Stimulated activated CD4-positive, alpha-beta T cell treated with anti-CD3 and anti-CD28 coated beads, Interleukin-15, amount 100 ng/mL, for 1 hour (primary cell): ENCODE data around the gene RILPL1.
"Not testable (repeated sequence)": the region's sequence is repeated elsewhere in the genome, so short reads cannot be mapped to it uniquely, and the experiment has no call there.

Experiments used
- DNase-seq, 2 donors: peaks; one replicate each; pipeline ENCODE4 v3.0.0-alpha.2; 2020; ENCODE audit warnings: low read depth in 1 of 2, low spot score in 1 of 2

RILPL1 gene

DNA sequence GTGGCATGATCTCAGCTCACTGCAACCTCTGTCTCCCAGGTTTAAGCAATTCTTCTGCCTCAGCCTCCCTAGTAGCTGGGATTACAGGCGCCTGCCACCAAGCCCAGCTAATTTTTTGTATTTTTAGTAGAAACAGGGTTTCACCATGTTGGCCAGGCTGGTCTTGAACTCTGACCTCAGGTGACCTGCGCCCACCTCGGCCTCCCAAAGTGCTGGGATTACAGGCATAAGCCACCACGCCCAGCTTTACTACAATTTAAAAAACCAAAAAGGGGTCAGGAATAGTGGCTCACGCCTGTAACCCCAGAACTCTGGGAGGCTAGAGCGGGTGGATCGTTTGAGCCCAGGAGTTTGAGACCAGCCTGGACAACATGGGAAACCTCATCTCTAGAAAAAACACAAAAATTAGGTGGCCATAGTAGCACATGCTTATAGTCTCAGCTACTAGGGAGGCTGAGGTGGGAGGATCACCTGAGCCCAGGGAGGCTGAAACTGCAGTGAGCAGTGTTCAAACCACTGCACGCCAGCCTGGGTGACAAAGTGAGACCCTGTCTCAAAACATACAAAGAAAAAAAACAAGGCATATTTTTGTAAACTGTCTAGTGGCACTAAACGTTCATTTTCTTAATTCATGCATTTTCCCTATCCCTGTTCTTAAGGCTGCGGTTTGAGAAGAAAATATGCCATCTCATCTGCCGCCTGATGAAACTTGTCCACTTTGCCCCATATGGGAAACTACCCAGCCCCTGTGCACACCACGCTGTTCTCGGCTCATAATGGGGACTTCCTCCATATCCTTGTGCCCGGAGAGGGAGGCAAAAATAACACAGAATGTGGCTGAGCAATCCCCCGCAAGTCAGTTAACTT, 101.3 kb downstream of the RILPL1 start:
- not testable (repeated sequence) for DNase-seq

DNA sequence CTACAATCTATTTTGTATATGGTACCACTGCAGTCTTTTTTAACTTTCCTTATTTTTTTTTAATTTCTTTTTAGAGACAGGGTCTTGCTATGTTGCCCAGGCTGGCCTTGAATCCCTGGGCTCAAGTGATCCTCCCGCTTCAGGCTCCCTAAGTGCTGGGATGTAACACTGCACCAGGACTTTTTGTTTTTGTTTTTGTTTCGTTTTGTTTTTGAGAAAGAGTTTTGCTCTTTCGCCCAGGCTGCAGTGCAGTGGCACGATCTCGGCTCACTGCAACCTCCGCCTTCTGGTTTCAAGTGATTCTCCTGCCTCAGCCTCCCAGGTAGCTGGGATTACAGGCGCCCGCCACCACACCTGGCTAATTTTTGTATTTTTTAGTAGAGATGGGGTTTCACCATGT, 104.4 kb downstream of the RILPL1 start:
- not testable (repeated sequence) for DNase-seq

DNA sequence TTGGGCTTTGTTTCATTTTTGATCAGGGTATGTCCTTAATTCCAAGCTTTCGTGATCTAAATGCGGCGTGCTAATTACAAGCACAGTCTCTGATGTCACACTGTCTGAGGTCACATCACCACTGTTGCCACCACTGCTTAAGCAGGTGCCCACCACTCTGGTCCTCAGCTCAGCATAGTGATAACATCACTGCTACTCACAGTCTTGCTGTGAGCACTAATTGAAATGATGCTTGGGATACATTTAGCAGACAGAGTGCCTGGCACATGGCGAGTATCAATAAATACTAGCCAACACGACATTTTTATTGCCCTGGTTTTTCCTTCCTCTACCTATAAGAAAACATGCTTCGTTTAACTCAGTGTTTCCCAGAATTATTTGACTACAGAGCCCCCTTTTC, 104.9 kb downstream of the RILPL1 start:
- no peak for DNase-seq

DNA sequence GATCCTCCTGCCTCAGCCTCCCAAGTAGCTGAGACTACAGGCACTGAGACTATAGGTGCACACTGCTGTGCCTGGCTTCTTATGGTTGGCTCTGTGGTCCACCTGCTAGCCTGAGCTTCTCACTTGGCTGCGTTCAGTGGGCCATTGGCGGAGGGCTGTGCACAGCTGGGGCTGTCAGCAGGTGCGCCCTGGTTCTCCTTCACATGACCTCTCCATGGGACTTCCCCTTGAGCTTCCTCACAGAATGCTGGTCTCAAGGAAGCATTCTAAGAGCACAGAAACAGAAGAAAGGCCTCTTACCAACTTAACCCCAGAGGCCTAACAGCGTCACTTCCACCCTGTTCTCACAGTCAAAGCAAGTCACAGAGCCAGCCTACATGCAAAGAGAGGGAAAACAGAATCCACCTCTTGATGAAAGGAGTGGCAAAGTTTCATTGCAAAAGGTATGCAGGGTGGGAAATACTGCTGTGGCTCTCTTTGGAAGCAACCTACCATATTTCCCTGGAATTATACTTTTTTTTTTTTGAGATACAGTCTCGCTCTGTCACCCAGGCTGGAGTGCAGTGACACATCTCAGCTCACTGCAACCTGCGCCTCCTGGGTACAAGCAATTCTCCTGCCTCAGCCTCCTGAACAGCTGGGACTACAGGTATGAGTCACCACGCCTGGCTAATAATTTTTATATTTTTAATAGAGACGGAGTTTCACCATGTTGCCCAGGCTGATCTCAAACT, 106.3 kb downstream of the RILPL1 start:
- DNase-seq, result no peak

DNA sequence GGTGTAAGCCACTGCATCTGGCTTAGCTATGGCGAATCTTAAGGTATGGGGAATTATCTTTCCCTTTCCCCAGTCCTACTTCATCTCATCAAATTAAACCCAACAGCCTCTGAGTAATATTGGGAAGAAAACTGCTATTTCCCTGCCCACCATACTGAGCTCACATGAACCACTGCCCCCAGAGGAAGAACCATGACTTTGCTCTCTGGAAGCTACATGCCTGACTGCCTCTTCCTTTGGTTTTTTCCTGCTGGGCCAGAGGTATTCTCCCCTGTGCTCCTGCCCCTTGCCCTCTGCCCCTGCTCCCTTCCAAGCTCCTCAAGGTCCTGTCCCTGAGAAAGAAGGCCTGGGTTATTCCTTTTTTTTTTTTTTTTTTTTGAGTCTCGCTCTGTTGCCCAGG, 112.2 kb downstream of the RILPL1 start:
- no peak for DNase-seq
